NT2/D1 (cell line): ENCODE measurements around the gene METAP2.

ENCODE experiments used
- SUZ12 ChIP-seq: IDR thresholded peaks from 2 replicates; pipeline ENCODE4 v1.6.1; 2011; ENCODE audit not compliant: insufficient read length, insufficient read depth; ENCODE audit errors: extremely low read depth
- YY1 ChIP-seq: IDR thresholded peaks from 2 replicates; pipeline ENCODE4 v1.6.1; 2011; ENCODE audit not compliant: insufficient read length, insufficient read depth
- ZNF274 ChIP-seq: IDR thresholded peaks from 2 replicates; pipeline ENCODE4 v1.6.1; 2011; ENCODE audit warnings: mild to moderate bottlenecking, low read depth, low read length

DNA sequence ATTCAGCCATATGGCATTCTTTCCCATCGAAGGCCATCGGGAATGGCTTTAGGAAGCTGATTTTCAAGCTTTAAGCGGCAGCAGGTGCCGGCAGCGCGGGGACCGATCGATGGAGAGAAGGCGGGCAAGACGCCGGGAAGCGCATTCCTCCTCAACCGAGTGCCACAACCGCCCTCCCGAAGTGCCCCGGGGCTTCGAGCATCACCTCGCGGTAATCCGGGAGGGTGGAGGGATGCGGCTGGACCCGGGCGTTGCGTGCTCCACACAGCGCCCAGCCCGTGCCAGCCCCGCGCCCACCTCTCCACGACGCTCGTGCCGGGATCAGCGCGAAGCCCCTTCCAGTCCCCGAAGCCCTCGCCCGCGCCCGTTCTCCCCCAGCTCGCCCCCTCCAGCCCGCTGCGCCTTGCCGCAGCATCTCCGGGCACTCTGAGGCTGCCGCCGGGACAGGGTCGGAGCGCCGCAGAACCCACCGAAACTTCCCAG, 74.1 kb downstream of the METAP2 start:
- no peak for TF ChIP-seq YY1
- TF ChIP-seq SUZ12, result no peak
- no peak for TF ChIP-seq ZNF274
